GM21529 (cell line): ENCODE data around the gene GNG10.
"Not testable (repeated sequence)": the region's sequence is repeated elsewhere in the genome, so short reads cannot be mapped to it uniquely, and the experiment has no call there.

Experiments
- ATAC-seq: cut with Tn5 transposase; IDR thresholded peaks from one replicate; pipeline ENCODE4 v1.9.1; 2021; ENCODE audit not compliant: unreplicated experiment

The GNG10 gene

DNA sequence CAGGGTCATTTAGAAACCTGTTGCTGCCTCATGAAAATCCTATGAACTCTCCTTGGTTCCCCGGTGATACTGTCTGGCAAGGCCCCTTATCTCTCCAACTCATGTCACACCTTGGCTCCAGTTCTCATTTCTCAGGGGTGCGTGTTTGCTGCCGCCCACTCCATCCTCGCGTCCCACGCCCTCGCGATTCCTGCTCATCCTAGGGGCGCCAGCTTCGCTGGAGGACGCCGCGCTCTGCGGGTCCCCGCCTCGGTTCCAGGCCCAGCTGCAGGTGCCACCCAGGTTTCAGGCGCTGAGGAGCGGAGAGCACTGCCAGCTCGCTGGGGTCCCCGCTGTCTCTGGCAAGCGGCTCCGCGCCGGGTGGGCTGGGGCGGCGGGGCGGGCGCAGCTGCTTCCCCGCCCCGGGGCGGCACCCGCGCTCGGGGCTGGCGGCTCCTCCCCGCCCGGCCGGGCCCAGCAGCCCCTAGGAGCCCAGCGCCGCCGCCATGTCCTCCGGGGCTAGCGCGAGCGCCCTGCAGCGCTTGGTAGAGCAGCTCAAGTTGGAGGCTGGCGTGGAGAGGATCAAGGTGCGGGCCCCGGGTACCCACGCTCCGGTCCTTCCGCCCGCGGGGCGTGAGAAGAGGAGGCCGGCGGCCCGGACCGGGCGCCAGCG, at the start of gene GNG10:
TSS of gene GNG10 (plus strand) at position 456 of the 652 bp plus-strand sequence. CDS start at position 486, 30 bp downstream.
- ATAC-seq: peak; percentile 84

- ATAC-seq: no peak
These were observed 47.9 kb upstream of the GNG10 start for GRCh38 chr9:111613436-111614040.

GRCh38 chr9:111615928-111616327, 45.5 kb upstream of the GNG10 start:
- ATAC-seq: no peak

GRCh38 chr9:111617349-111617748, 44.1 kb upstream of the GNG10 start:
- not testable (repeated sequence) for ATAC-seq

GRCh38 chr9:111621895-111622480, 39.4 kb upstream of the GNG10 start:
- ATAC-seq: peak; percentile 68

DNA sequence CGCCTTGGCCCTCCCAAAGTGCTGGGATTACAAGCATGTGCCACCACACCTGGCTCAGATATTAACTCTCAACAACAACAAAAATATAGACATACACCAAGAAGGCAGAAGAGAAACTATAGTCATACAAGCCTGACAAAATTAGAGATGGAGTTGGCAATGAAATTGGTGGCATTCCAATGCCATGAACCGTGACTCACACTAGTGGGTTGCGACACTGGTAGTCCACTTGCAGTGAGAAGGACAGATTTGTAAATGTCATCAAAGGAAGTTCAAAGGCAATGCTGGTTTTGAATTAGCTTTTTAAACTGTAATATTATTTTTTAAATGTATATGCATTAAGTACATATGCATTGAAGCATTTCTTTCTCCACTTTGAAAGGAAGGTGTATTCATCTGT, 38.8 kb upstream of the GNG10 start:
- ATAC-seq: no peak

GRCh38 chr9:111627260-111627963, 34.0 kb upstream of the GNG10 start:
- no peak for ATAC-seq

DNA sequence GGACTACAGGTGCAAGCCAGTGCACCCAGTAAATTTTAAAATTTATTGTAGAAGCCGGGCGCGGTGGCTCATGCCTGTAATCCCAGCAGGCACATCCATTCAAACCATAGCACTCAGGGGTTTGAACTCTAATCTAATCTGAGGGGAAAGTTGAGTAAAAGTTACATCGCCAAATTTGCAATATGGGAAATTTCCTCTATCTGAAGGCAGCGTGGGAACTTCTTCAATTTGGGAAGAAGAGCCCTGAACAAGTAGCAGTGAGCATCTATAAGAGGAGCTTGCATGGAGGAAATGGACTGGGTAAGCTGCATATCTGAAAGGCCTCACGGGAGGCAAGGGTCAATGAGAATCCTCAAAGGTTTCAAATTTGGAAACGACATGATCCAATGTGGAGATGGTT, 33.0 kb upstream of the GNG10 start:
- ATAC-seq: no peak

GRCh38 chr9:111630182-111630963, 31.0 kb upstream of the GNG10 start:
- peak; percentile 31 for ATAC-seq

- ATAC-seq: no peak
These were observed 30.5 kb upstream of the GNG10 start for GRCh38 chr9:111630964-111631213.

DNA sequence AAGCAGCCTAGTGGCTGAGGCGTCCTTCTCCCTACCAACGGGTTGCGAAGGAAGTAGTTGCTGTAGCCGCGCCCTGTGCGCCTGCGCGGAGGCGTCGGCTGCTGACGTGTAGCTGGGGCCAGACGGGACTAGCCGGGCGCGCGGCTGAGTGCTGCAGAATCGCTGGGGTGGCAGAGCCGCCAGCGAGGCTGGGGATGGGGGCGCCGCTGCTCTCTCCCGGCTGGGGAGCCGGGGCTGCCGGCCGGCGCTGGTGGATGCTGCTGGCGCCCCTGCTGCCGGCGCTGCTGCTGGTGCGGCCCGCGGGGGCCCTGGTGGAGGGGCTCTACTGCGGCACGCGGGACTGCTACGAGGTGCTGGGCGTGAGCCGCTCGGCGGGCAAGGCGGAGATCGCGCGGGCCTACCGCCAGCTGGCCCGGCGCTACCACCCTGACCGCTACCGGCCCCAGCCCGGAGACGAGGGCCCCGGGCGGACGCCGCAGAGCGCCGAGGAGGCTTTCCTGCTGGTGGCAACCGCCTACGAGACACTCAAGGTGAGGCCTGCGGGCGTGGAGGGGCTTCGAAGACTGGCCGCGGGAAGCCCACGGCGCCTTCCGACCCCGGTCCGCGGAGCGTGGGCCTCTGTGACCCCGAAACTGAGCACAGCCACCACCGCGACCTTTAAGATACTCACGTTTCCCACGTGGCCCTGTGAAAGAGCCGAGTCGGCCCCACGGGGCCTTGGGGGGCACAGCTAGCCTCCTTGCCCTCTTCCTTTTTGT, 30.0 kb upstream of the GNG10 start, which contains the start of gene DNAJC25:
TSS of gene DNAJC25 (plus strand) at position 121 of the 758 bp plus-strand sequence. CDS start at position 195, 74 bp downstream.
- ATAC-seq: peak; percentile 93

- no peak for ATAC-seq
These were observed 29.3 kb upstream of the GNG10 start for GRCh38 chr9:111632060-111632459.

GRCh38 chr9:111632695-111633388, 28.6 kb upstream of the GNG10 start:
- ATAC-seq: no peak

- no peak for ATAC-seq
These were observed 28.0 kb upstream of the GNG10 start for GRCh38 chr9:111633389-111633736.

- ATAC-seq: no peak
These were observed 26.5 kb upstream of the GNG10 start for GRCh38 chr9:111634860-111635259.

GRCh38 chr9:111637421-111637950, 23.9 kb upstream of the GNG10 start:
- ATAC-seq: no peak

DNA sequence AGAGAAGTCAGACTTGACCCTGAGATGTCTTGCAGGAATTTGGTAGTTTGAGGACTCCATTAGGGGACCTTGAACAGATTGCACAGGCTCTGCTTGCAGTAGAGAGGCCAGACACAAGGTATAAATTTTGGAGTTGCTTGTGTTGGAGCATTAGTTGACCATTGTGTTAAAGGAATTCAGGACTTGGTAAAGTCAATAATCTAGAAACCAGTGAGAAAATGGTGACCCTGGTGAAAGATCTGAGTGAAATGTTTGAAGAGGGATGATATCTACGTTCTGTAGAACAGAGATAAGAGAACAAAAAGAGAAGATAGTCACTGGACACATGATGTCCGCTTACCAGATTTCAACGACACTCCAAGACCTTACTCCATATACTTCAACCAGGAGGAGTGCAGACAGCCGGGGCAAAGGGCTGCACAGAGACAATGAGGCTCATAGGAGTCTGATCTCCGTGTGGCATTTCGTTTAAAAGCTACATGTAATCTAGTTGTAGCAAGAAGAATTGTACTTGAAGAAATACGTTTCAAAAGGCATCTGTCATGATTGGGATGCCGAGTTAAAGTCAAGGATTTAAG, 17.1 kb upstream of the GNG10 start:
- no peak for ATAC-seq

DNA sequence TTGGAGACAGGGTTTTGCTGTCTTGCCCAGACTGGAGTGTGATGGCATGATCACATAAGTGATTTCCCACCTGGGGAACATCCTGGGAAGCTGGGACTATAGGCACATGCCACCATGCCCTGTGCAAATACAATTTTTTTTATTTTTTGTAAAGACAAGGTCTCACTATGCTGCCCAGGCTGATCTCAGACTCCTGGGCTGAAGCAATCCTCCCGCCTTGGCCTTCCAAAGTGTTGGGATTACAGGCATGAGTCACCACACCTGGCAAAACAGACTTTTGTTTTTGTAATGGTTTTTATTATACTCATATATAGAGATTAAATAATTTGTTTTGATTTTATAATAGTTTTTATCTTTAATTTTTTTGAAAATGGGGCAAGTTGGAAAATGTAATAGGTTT, 15.6 kb upstream of the GNG10 start:
- ATAC-seq: no peak

DNA sequence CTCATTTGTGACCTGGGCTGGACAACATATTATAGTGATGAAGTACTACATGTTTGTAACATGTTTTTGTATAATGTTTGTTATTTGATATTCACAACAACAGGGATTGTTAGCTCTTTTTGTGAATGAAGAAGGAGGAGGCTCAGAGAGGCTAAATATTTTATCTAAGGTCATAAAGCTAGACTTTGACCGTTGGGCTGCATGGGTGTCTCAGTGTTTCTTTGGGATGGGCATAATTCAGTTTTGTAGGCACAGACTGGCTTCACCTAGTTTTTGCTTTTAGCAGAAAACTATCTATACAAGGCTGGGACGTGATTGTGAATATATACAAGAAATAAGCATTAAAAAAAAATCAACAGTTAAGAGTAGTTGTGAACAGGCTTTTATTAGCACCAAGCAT, 15.0 kb upstream of the GNG10 start:
- no peak for ATAC-seq
